ENCODE measurements around the gene EXOSC9. TPM values are rescaled to one million over a fixed set of nuclear protein-coding genes. Genes with fewer than 3 reads are reported as not detected.

EXOSC9 gene
- total RNA-seq, 2 experiments from 2014 or later: 59.5 to 61.0 TPM

- H3K27me3 Mint-ChIP-seq: no peaks in the 10 kb centered on the region
- peaks cover 57% of the 10 kb centered on the region for H3K4me1 Mint-ChIP-seq
- CTCF ChIA-PET: interaction anchor here (0.6 to 0.9 kb wide), 2 partner anchors 15 to 20 kb away, joined by 3 to 4 read pairs; no protein-coding TSS in a partner anchor
- H3K36me3 Mint-ChIP-seq: peaks cover 69% of the 10 kb centered on the region
- ATAC-seq: no peak
- no peak for DNase-seq
- no peaks in the 10 kb centered on the region for H3K9me3 Mint-ChIP-seq (ENCODE audit: low read depth)
- H3K27ac Mint-ChIP-seq: peak overlapping the region; percentile 61
- no peak overlapping the region for H3K4me3 Mint-ChIP-seq
Measured at GRCh38 chr4:121819216-121819965, 18.3 kb downstream of the EXOSC9 start.

GRCh38 chr4:121822047-121822446 lies 20.9 kb downstream of the EXOSC9 start:
- no peak for DNase-seq
- H3K4me1 Mint-ChIP-seq: peaks cover 47% of the 10 kb centered on the region
- H3K27ac Mint-ChIP-seq: peak overlapping the region; percentile 99
- peaks cover 53% of the 10 kb centered on the region for H3K36me3 Mint-ChIP-seq
- CTCF ChIA-PET: interaction anchor here (0.6 to 2.9 kb wide), 3 partner anchors 8 to 11 kb away, joined by 3 to 10 read pairs (median 3); no protein-coding TSS in a partner anchor
- H3K4me3 Mint-ChIP-seq: peak overlapping the region; percentile 99
- no peaks in the 10 kb centered on the region for H3K27me3 Mint-ChIP-seq
- no peaks in the 10 kb centered on the region for H3K9me3 Mint-ChIP-seq (ENCODE audit: low read depth)
- no peak for ATAC-seq

- ATAC-seq: peak; percentile 18
- peak; percentile 76 for DNase-seq
- CTCF ChIA-PET: interaction anchor here (0.7 to 2.9 kb wide), 2 partner anchors 9 to 12 kb away, joined by 3 to 10 read pairs; no protein-coding TSS in a partner anchor
- H3K4me3 Mint-ChIP-seq: peak overlapping the region; percentile 99
- H3K9me3 Mint-ChIP-seq (ENCODE audit: low read depth): no peaks in the 10 kb centered on the region
- H3K4me1 Mint-ChIP-seq: peaks cover 41% of the 10 kb centered on the region
- peak overlapping the region; percentile 99 for H3K27ac Mint-ChIP-seq
- H3K36me3 Mint-ChIP-seq: peaks cover 51% of the 10 kb centered on the region
- H3K27me3 Mint-ChIP-seq: no peaks in the 10 kb centered on the region
Measured at GRCh38 chr4:121822796-121823504, 21.8 kb downstream of the EXOSC9 start.

GRCh38 chr4:121823505-121824170 lies 22.5 kb downstream of the EXOSC9 start, which contains the start of gene CCNA2:
CCNA2 (minus strand) TSS chr4:121823883; CDS start chr4:121823628, 255 bp downstream.
- peaks cover 34% of the 10 kb centered on the region for H3K4me1 Mint-ChIP-seq
- CTCF ChIA-PET: interaction anchor here (1.0 to 2.9 kb wide), 6 partner anchors 12 to 117 kb away, joined by 3 to 10 read pairs (median 4); partner anchors contain the start of gene BBS7
- ATAC-seq (peak; percentile 95), DNase-seq (peak; percentile 99)
- H3K27ac Mint-ChIP-seq: peak within 1 kb of the TSS; percentile 99
- H3K9me3 Mint-ChIP-seq (ENCODE audit: low read depth): no peaks in the 10 kb centered on the region
- H3K27me3 Mint-ChIP-seq: no peaks in the 10 kb centered on the region
- H3K4me3 Mint-ChIP-seq: peak within 1 kb of the TSS; percentile 99
- H3K36me3 Mint-ChIP-seq: peaks cover 44% of the 10 kb centered on the region

- H3K27me3 Mint-ChIP-seq: no peaks in the 10 kb centered on the region
Measured at GRCh38 chr4:121824171-121824527, 23.0 kb downstream of the EXOSC9 start.

GRCh38 chr4:121824950-121825349 lies 23.8 kb downstream of the EXOSC9 start:
- Mint-ChIP-seq H3K4me3 (no peak overlapping the region), H3K9me3 (ENCODE audit: low read depth) (no peaks in the 10 kb centered on the region), H3K36me3 (peaks cover 33% of the 10 kb centered on the region), H3K4me1 (peaks cover 24% of the 10 kb centered on the region), H3K27me3 (no peaks in the 10 kb centered on the region), H3K27ac (no peak overlapping the region)
- DNase-seq (no peak), ATAC-seq (no peak)
- CTCF ChIA-PET: interaction anchor here (0.6 to 1.7 kb wide), 6 partner anchors 9 to 118 kb away, joined by 3 to 7 read pairs (median 3); partner anchors contain the start of gene BBS7

More at GRCh38 chr4:121824171-121824527, 23.0 kb downstream of the EXOSC9 start:
- CTCF ChIA-PET: interaction anchor here (1.0 to 1.7 kb wide), 6 partner anchors 10 to 117 kb away, joined by 3 to 7 read pairs (median 3); partner anchors contain the start of gene BBS7
- Mint-ChIP-seq H3K9me3 (ENCODE audit: low read depth) (no peaks in the 10 kb centered on the region), H3K36me3 (peaks cover 39% of the 10 kb centered on the region), H3K4me1 (peaks cover 29% of the 10 kb centered on the region), H3K27ac (peak overlapping the region; percentile 99), H3K4me3 (peak overlapping the region; percentile 99)
- ATAC-seq (no peak), DNase-seq (no peak)

GRCh38 chr4:121827853-121828252 lies 26.7 kb downstream of the EXOSC9 start:
- peaks cover 2% of the 10 kb centered on the region for H3K4me1 Mint-ChIP-seq
- peaks cover 12% of the 10 kb centered on the region for H3K36me3 Mint-ChIP-seq
- CTCF ChIA-PET: interaction anchor here (0.6 kb wide), 1 partner anchor 49 kb away, joined by 3 read pairs; no protein-coding TSS in a partner anchor
- no peaks in the 10 kb centered on the region for H3K27me3 Mint-ChIP-seq
- ATAC-seq (no peak), DNase-seq (no peak)
- H3K4me3 Mint-ChIP-seq: no peak overlapping the region
- no peak overlapping the region for H3K27ac Mint-ChIP-seq
- no peaks in the 10 kb centered on the region for H3K9me3 Mint-ChIP-seq (ENCODE audit: low read depth)

- Mint-ChIP-seq H3K36me3 (peaks cover 11% of the 10 kb centered on the region), H3K27ac (no peak overlapping the region), H3K4me1 (peaks cover 2% of the 10 kb centered on the region), H3K4me3 (no peak overlapping the region), H3K9me3 (ENCODE audit: low read depth) (no peaks in the 10 kb centered on the region), H3K27me3 (no peaks in the 10 kb centered on the region)
- no peak for DNase-seq
- ATAC-seq: no peak
- CTCF ChIA-PET: no interaction called here
Measured at GRCh38 chr4:121829511-121829910, 28.4 kb downstream of the EXOSC9 start.

GRCh38 chr4:121838136-121838535 lies 37.0 kb downstream of the EXOSC9 start:
- H3K9me3 Mint-ChIP-seq (ENCODE audit: low read depth): peaks cover 3% of the 10 kb centered on the region
- CTCF ChIA-PET: no interaction called here
- no peak overlapping the region for H3K4me3 Mint-ChIP-seq
- DNase-seq (no peak), ATAC-seq (no peak)
- H3K27me3 Mint-ChIP-seq: no peaks in the 10 kb centered on the region
- peaks cover 28% of the 10 kb centered on the region for H3K36me3 Mint-ChIP-seq
- H3K27ac Mint-ChIP-seq: no peak overlapping the region
- H3K4me1 Mint-ChIP-seq: no peaks in the 10 kb centered on the region

GRCh38 chr4:121842862-121843261 lies 41.7 kb downstream of the EXOSC9 start:
- Mint-ChIP-seq H3K36me3 (peaks cover 36% of the 10 kb centered on the region), H3K4me1 (peaks cover 15% of the 10 kb centered on the region), H3K9me3 (ENCODE audit: low read depth) (peaks cover 3% of the 10 kb centered on the region), H3K4me3 (no peak overlapping the region), H3K27me3 (no peaks in the 10 kb centered on the region), H3K27ac (no peak overlapping the region)
- ATAC-seq (no peak), DNase-seq (no peak)
- CTCF ChIA-PET: no interaction called here

- Mint-ChIP-seq H3K27me3 (no peaks in the 10 kb centered on the region), H3K4me1 (peaks cover 15% of the 10 kb centered on the region)
- CTCF ChIA-PET: no interaction called here
Measured at GRCh38 chr4:121846662-121847061, 45.5 kb downstream of the EXOSC9 start.

GRCh38 chr4:121851354-121851753 lies 50.2 kb downstream of the EXOSC9 start:
- Mint-ChIP-seq H3K4me3 (no peak overlapping the region), H3K36me3 (peaks cover 16% of the 10 kb centered on the region), H3K27me3 (no peaks in the 10 kb centered on the region), H3K27ac (no peak overlapping the region), H3K4me1 (peaks cover 9% of the 10 kb centered on the region), H3K9me3 (ENCODE audit: low read depth) (no peaks in the 10 kb centered on the region)
- CTCF ChIA-PET: no interaction called here
- ATAC-seq (no peak), DNase-seq (no peak)

More at GRCh38 chr4:121846662-121847061, 45.5 kb downstream of the EXOSC9 start:
- no peak overlapping the region for H3K4me3 Mint-ChIP-seq
- H3K9me3 Mint-ChIP-seq (ENCODE audit: low read depth): no peaks in the 10 kb centered on the region
- peaks cover 29% of the 10 kb centered on the region for H3K36me3 Mint-ChIP-seq
- ATAC-seq: peak; percentile 76
- peak overlapping the region; percentile 74 for H3K27ac Mint-ChIP-seq
- DNase-seq: no peak

GRCh38 chr4:121860121-121860520 lies 59.0 kb downstream of the EXOSC9 start:
- Mint-ChIP-seq H3K27me3 (no peaks in the 10 kb centered on the region), H3K36me3 (peaks cover 19% of the 10 kb centered on the region), H3K4me1 (peaks cover 4% of the 10 kb centered on the region), H3K27ac (no peak overlapping the region), H3K4me3 (no peak overlapping the region), H3K9me3 (ENCODE audit: low read depth) (no peaks in the 10 kb centered on the region)
- no peak for DNase-seq
- ATAC-seq: no peak
- CTCF ChIA-PET: no interaction called here
